Measurements from ENCODE around the gene FAM187B. TPM values are rescaled to one million over a fixed set of nuclear protein-coding genes. Genes with fewer than 3 reads are reported as not detected.

The FAM187B gene
- total RNA-seq, 2 donors from 2014 or later: not detected

DNA sequence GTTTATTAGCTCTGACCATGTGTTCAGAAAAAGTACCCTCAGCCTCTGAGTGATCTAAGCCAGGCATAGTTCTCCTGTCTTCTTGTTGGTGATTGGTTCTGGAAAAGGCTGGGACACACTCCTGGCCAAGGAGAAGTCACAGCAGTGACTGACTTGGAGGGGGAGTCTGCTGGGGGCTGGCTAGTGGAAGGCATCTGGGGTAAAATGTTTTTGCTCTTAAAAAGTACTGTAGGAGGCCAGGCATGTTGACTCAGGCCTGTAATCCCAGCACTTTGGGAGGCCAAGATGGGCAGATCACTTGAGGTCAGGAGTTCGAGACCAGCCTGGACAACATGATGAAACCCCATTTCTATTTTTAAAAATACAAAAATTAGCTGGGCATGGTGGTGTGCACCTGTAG lies 21.7 kb downstream of the FAM187B start:
- Histone ChIP-seq H3K36me3 (ENCODE audit: control insufficient read depth, insufficient read depth, low read length) (no peaks in the 10 kb centered on the region), H3K4me1 (ENCODE audit: control insufficient read depth, insufficient read depth, low read length) (no peaks in the 10 kb centered on the region), H3K27ac (ENCODE audit: low read depth, low read length) (no peak overlapping the region), H3K9me3 (ENCODE audit: control insufficient read depth, low read length) (no peaks in the 10 kb centered on the region), H3K27me3 (ENCODE audit: control insufficient read depth, insufficient read depth, low read length, poor library complexity, severe bottlenecking) (no peaks in the 10 kb centered on the region), H3K4me3 (ENCODE audit: low read length) (no peak overlapping the region), H3K9ac (ENCODE audit: extremely low read depth, low read length, poor library complexity, severe bottlenecking) (no peak overlapping the region)
- Mint-ChIP-seq H3K27ac (no peak overlapping the region), H3K36me3 (ENCODE audit: low read depth) (no peaks in the 10 kb centered on the region), H3K4me3 (no peak overlapping the region), H3K27me3 (ENCODE audit: insufficient read depth) (no peaks in the 10 kb centered on the region), H3K4me1 (peaks cover 13% of the 10 kb centered on the region), H3K9me3 (no peaks in the 10 kb centered on the region)
- 83% methylated on average over 1 of the region's 1 CpG; no CpG with 5 or more reads in 1 of the 2 experiments for WGBS, 2 experiments (ENCODE audit: insufficient coverage in 1 of 2, insufficient read length in 1 of 2)
- DNase-seq: no peak
- TF ChIP-seq, protein P1, sequence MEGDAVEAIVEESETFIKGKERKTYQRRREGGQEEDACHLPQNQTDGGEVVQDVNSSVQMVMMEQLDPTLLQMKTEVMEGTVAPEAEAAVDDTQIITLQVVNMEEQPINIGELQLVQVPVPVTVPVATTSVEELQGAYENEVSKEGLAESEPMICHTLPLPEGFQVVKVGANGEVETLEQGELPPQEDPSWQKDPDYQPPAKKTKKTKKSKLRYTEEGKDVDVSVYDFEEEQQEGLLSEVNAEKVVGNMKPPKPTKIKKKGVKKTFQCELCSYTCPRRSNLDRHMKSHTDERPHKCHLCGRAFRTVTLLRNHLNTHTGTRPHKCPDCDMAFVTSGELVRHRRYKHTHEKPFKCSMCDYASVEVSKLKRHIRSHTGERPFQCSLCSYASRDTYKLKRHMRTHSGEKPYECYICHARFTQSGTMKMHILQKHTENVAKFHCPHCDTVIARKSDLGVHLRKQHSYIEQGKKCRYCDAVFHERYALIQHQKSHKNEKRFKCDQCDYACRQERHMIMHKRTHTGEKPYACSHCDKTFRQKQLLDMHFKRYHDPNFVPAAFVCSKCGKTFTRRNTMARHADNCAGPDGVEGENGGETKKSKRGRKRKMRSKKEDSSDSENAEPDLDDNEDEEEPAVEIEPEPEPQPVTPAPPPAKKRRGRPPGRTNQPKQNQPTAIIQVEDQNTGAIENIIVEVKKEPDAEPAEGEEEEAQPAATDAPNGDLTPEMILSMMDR (conservative IDR thresholded peaks at IDR 0.05): no peak

DNA sequence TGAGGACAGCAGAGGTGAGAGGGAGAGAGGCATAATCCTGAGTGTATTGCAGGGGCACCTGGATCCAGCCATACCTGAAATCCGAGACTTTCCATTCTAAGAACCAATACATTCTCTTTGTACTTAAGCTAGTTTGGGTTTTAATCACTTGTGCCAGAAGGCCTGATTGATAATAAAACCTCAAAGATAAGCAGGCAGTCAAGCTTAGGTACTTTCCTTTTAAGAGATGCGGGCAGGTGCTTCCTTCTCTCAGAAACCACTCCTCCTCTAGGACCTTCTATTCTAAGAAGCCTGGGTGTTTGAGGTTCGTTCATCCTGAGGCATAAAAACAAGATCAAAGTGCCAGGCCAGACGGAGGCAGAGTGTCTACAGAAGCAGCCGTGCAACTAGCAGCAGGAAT lies 22.2 kb downstream of the FAM187B start:
- no peak for DNase-seq
- TF ChIP-seq, protein P1 (conservative IDR thresholded peaks at IDR 0.05): no peak
- WGBS, 2 experiments (ENCODE audit: insufficient coverage in 1 of 2, insufficient read length in 1 of 2): 90 to 97% methylated on average over 4 to 5 of the region's 5 CpGs
- no peak overlapping the region for H3K4me3 Mint-ChIP-seq
- Histone ChIP-seq H3K4me3 (ENCODE audit: low read length) (no peak overlapping the region), H3K36me3 (ENCODE audit: control insufficient read depth, insufficient read depth, low read length) (no peaks in the 10 kb centered on the region), H3K27ac (ENCODE audit: low read depth, low read length) (no peak overlapping the region), H3K4me1 (ENCODE audit: control insufficient read depth, insufficient read depth, low read length) (no peaks in the 10 kb centered on the region), H3K9ac (ENCODE audit: extremely low read depth, low read length, poor library complexity, severe bottlenecking) (no peak overlapping the region), H3K27me3 (ENCODE audit: control insufficient read depth, insufficient read depth, low read length, poor library complexity, severe bottlenecking) (no peaks in the 10 kb centered on the region), H3K9me3 (ENCODE audit: control insufficient read depth, low read length) (no peaks in the 10 kb centered on the region)
- H3K27ac Mint-ChIP-seq: no peak overlapping the region
- H3K36me3 Mint-ChIP-seq (ENCODE audit: low read depth): no peaks in the 10 kb centered on the region
- no peaks in the 10 kb centered on the region for H3K9me3 Mint-ChIP-seq
- peaks cover 13% of the 10 kb centered on the region for H3K4me1 Mint-ChIP-seq
- no peaks in the 10 kb centered on the region for H3K27me3 Mint-ChIP-seq (ENCODE audit: insufficient read depth)

DNA sequence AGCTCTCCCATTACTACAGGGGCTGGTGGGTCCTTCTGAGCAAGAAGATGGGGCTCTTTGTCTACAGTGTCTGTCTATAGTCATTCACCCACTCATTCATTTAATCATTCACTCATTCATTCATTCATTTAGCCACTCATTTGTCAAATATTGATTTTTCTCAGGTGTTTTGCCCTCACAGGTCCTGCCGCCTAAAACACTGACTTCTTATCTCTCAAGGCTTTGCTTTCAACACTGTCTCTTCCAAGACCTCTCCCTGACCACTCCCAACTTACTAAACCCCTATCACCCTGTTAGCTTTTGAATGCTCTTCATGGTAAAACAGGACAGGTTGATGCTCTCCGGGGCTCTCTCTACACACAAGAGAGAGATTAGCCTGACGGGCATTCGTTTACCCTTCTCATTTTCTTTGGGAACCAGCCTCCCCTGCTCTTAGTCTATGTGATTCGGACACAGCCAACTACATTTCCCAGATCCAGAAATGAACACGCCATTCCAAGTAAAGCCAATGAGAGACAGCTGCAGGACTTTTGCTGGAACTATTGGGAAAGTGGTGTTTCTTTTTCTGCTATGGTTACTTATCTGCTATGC lies 22.7 kb downstream of the FAM187B start:
- 86% methylated on average over 4 to 6 of the region's 6 CpGs for WGBS, 2 experiments (ENCODE audit: insufficient coverage in 1 of 2, insufficient read length in 1 of 2)
- Histone ChIP-seq H3K27me3 (ENCODE audit: control insufficient read depth, insufficient read depth, low read length, poor library complexity, severe bottlenecking) (no peaks in the 10 kb centered on the region), H3K27ac (ENCODE audit: low read depth, low read length) (no peak overlapping the region), H3K36me3 (ENCODE audit: control insufficient read depth, insufficient read depth, low read length) (no peaks in the 10 kb centered on the region), H3K4me1 (ENCODE audit: control insufficient read depth, insufficient read depth, low read length) (no peaks in the 10 kb centered on the region), H3K9ac (ENCODE audit: extremely low read depth, low read length, poor library complexity, severe bottlenecking) (no peak overlapping the region), H3K9me3 (ENCODE audit: control insufficient read depth, low read length) (no peaks in the 10 kb centered on the region), H3K4me3 (ENCODE audit: low read length) (no peak overlapping the region)
- DNase-seq: no peak
- Mint-ChIP-seq H3K27me3 (ENCODE audit: insufficient read depth) (no peaks in the 10 kb centered on the region), H3K4me1 (peaks cover 13% of the 10 kb centered on the region), H3K36me3 (ENCODE audit: low read depth) (no peaks in the 10 kb centered on the region), H3K9me3 (no peaks in the 10 kb centered on the region), H3K4me3 (no peak overlapping the region), H3K27ac (no peak overlapping the region)
- TF ChIP-seq, protein P1 (conservative IDR thresholded peaks at IDR 0.05): no peak
